Testis (tissue), 3 donors: ENCODE measurements around the gene ZFAND2B. TPM values are rescaled to one million over a fixed set of nuclear protein-coding genes. Genes with fewer than 3 reads are reported as not detected.

Source experiments
- DNase-seq: peaks from one replicate; pipeline ENCODE4 v3.0.0-alpha.2; 2019
- H3K27ac ChIP-seq, 2 donors: fragments of 200-600 bp; sonication (generic); one replicate each; pipeline ENCODE4 v1.5.1; 2019
- H3K27me3 ChIP-seq: fragments of 200-600 bp; sonication (generic); one replicate; pipeline ENCODE4 v1.5.1; 2019
- H3K36me3 ChIP-seq: fragments of 200-600 bp; sonication (generic); one replicate; pipeline ENCODE4 v1.5.1; 2017; ENCODE audit warnings: low read depth; ENCODE audit errors: missing control alignments
- H3K4me1 ChIP-seq: fragments of 200-600 bp; sonication (generic); one replicate; pipeline ENCODE4 v1.5.1; 2019
- H3K4me3 ChIP-seq, 2 donors: fragments of 200-600 bp; sonication (generic); one replicate each; pipeline ENCODE4 v1.5.1; 2017 to 2019
- H3K9me3 ChIP-seq: fragments of 200-600 bp; sonication (generic); one replicate; pipeline ENCODE4 v1.5.1; 2017
- CTCF ChIP-seq, 3 experiments: fragments of 450-650 bp in 2 of 3; fragments of 200-600 bp in 1 of 3; sonication (generic) in 1 of 3; IDR thresholded peaks; one replicate each; pipeline ENCODE4 v1.5.1; 2016 to 2019; ENCODE audit warnings: antibody characterized with exemption in 3 of 3, mild to moderate bottlenecking in 2 of 3, moderate library complexity in 1 of 3
- POLR2A ChIP-seq: fragments of 450-650 bp; IDR thresholded peaks from one replicate; pipeline ENCODE4 v1.6.1; 2017; ENCODE audit warnings: antibody characterized with exemption, mild to moderate bottlenecking, moderate library complexity
- WGBS, 2 donors: methylation state at CpG; one replicate each; pipeline ENCODE4 v1.1.5; 2018; 5-methylcytosine and 5-hydroxymethylcytosine counted together
- intact Hi-C: fragments of 100-400 bp; cut with DNase I; formaldehyde crosslinking; loops from one replicate; pipeline ENCODE4 v1.15.1; 2023; ENCODE audit warnings: low total_unique reads
- polyA plus RNA-seq: library from polyadenylated mRNA; stranded (reverse); fragments of 350-450 nt; fragmentation: Illumina TruSeq; extraction: RNeasy Lipid Tissue Mini Kit (QIAGEN cat#74804); gene quantifications from one replicate; pipeline ENCODE4 v1.2.3, GENCODE V29; 2014; ENCODE audit warnings: low read depth, low replicate concordance; ENCODE audit not compliant: insufficient read depth
- total RNA-seq, 2 donors: library from RNA; depleted of rRNA; stranded (reverse); fragments of >200 nt; gene quantifications; one replicate each; pipeline ENCODE4 v1.2.3, GENCODE V29; 2016

Gene ZFAND2B
- total and polyA plus RNA-seq, 3 donors from 2014 or later = 27.0 to 41.3 (median 34.3) TPM

DNA sequence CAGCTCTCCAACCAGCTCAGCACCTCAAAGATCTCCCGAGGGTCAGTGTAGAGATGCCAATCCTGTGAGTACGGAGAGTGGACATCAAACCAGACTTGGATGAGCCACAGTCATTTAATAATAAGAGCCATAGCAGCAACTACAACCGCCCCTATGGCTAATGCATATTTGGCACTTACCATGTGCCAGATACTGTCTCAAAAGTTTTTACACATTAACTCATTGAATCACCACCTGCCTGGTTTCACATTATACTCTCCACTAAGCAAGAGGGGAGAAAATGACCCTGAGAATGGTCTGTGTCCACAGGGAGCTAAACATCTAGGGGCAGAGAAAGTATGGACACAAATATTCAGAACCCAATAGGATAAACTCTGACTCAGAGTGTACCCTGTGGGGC is 32.4 kb upstream of the ZFAND2B start:
- 92 to 98% methylated on average over 3 of the region's 3 CpGs for WGBS, 2 donors
- intact Hi-C loops = no loop called here
- H3K9me3 ChIP-seq = no peaks in the 10 kb centered on the region
- H3K27ac ChIP-seq = no peak overlapping the region
- H3K27me3 ChIP-seq = no peaks in the 10 kb centered on the region
- no peak overlapping the region for H3K4me3 ChIP-seq
- H3K4me1 ChIP-seq = peaks cover 11% of the 10 kb centered on the region
- no peak for DNase-seq
- TF ChIP-seq CTCF (IDR thresholded peaks at IDR 0.05) = no peak
- TF ChIP-seq POLR2A = no peak
- no peaks in the 10 kb centered on the region for H3K36me3 ChIP-seq

DNA sequence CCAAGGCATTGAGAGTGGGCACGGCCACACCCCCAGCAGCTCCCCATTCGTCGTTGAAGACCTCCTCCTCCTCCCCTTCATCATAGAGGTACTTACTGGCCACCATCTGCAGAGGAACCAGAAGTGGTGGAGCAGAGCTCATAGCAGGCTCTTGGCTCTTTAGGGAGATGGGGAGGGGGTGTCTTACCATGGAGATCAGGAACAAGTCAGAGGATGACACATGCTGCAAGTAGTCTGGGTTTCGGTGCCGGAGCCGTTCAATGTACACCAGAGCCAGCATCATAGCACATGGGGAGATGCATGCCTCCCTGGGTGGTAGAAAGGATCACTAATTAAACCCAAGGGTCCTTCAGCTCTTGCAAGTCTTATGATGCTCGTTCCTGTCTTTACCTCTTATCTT is 31.8 kb upstream of the ZFAND2B start:
- H3K4me3 ChIP-seq = no peak overlapping the region
- H3K27me3 ChIP-seq = no peaks in the 10 kb centered on the region
- H3K9me3 ChIP-seq = no peaks in the 10 kb centered on the region
- H3K4me1 ChIP-seq = peaks cover 16% of the 10 kb centered on the region
- no peak overlapping the region for H3K27ac ChIP-seq
- 82% methylated on average over 7 of the region's 7 CpGs for WGBS, 2 donors
- TF ChIP-seq POLR2A (no peak), CTCF (IDR thresholded peaks at IDR 0.05) (no peak)
- DNase-seq = no peak
- no peaks in the 10 kb centered on the region for H3K36me3 ChIP-seq
- intact Hi-C loops = no loop called here

DNA sequence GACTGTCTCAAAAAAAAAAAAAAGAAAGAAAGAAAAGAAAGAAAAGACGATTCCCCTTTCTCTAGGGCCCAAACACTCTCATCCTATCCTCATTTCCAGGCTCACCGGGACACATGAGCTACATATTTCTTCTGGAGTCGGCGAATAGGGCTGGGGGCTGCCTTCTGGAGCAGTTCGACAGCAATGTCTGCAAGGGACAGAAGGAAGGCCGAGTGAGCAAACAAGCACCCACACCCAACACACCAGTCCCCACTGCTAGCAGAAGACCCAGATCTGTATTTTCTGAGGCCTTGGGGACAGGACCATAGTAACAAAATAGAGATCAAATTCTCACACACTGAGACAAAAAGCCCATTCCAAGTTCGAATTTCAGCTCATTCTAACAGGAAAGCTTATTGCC is 31.1 kb upstream of the ZFAND2B start:
- Histone ChIP-seq H3K4me1 (peaks cover 16% of the 10 kb centered on the region), H3K27me3 (no peaks in the 10 kb centered on the region), H3K4me3 (no peak overlapping the region), H3K36me3 (no peaks in the 10 kb centered on the region), H3K9me3 (no peaks in the 10 kb centered on the region), H3K27ac (peak overlapping the region; percentile 95 to 99)
- TF ChIP-seq POLR2A (no peak), CTCF (IDR thresholded peaks at IDR 0.05) (no peak)
- intact Hi-C loops = no loop called here
- DNase-seq = peak; percentile 7
- WGBS, 2 donors = 81 to 83% methylated on average over 7 of the region's 7 CpGs

DNA sequence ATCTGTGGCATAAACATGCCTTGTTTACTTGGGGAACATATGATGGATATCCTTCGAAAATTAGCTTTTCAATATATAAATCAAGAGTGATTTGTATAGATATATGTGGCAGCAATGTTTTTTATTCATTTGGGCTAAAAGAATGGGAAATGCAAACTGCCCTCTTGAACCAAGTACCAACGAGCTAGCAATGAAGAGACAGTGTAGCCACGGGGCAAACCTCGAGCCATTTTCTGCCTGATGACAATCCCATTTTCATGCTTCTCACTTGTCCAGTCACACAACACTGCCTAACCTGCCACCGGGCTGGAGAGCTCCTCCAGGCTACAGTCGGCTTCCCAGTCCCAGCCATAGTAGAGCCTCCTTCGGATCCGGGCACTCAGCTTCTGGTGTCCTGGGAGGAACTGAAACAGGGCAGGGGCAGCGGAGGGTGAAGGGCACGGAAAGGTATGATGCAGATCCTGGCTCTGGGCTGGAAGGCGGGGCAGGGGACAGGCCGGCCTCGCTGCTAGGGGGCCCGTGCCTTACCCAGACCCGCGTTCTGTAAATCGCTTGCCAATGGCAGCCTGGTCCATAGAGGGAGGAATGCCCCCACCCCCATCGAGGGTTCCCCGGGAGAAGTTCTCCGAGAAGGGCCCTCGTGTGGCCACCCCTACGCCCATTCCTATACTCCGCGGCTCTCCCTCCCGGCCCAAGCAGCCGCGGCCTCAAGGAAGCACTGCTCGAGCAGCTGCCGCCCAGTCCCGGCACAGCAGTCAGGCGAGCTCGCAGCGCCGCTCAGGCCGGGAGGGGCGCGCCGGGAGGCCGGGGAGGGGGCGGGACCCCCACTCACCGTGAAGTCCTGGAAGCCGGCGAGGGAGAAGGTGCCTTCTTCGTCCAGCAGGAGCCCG is 30.4 kb upstream of the ZFAND2B start:
- WGBS, 2 donors = 2 to 8% methylated on average over 11 to 43 of the region's 45 CpGs
- TF ChIP-seq POLR2A (no peak), CTCF (IDR thresholded peaks at IDR 0.05) (no peak)
- intact Hi-C loops = no loop called here

More for the DNA sequence above, 30.4 kb upstream of the ZFAND2B start:
- Histone ChIP-seq H3K27ac (peak overlapping the region; percentile 95 to 99), H3K4me1 (peaks cover 16% of the 10 kb centered on the region), H3K4me3 (peak overlapping the region; percentile 91 to 98), H3K9me3 (no peaks in the 10 kb centered on the region), H3K36me3 (no peaks in the 10 kb centered on the region), H3K27me3 (no peaks in the 10 kb centered on the region)
- DNase-seq = peak; percentile 59
